Lower lobe of right lung (tissue), 2 donors: ENCODE measurements around the gene HSPH1. TPM values are rescaled to one million over a fixed set of nuclear protein-coding genes. Genes with fewer than 3 reads are reported as not detected.
A peak's percentile ranks its signal among the peaks of the same experiment; 100 is the strongest.

Experiments
- ATAC-seq, 2 donors: fragments of 200-7000 bp; cut with Tn5 transposase; one replicate each; pipeline ENCODE4 v1.9.1; 2020 to 2022; ENCODE audit warnings: mild to moderate bottlenecking in 2 of 2, moderate library complexity in 2 of 2
- DNase-seq: peaks from one replicate; pipeline ENCODE4 v3.0.0-alpha.2; 2020
- H3K27ac ChIP-seq: fragments of 200-600 bp; one replicate; pipeline ENCODE4 v1.8.0; 2022
- H3K27me3 ChIP-seq: fragments of 200-600 bp; one replicate; pipeline ENCODE4 v1.8.0; 2022; ENCODE audit warnings: low read depth
- H3K36me3 ChIP-seq: fragments of 200-600 bp; one replicate; pipeline ENCODE4 v1.8.0; 2022; ENCODE audit warnings: mild to moderate bottlenecking
- H3K4me1 ChIP-seq: fragments of 200-600 bp; one replicate; pipeline ENCODE4 v1.8.0; 2022
- H3K4me3 ChIP-seq: fragments of 200-600 bp; one replicate; pipeline ENCODE4 v1.8.0; 2022; ENCODE audit warnings: mild to moderate bottlenecking
- H3K9me3 ChIP-seq: fragments of 200-600 bp; one replicate; pipeline ENCODE4 v1.8.0; 2022
- intact Hi-C: fragments of 100-400 bp; cut with DNase I; formaldehyde crosslinking; loops from one replicate; pipeline ENCODE4 v1.11.0; 2022
- total RNA-seq: library from RNA; stranded (reverse); fragmentation: NEBNext Ultra II Directional; extraction: Animal tissue kit (Norgen Biotek cat#: 25700); gene quantifications from one replicate; pipeline ENCODE4 v1.2.1, GENCODE V29; 2021
- TF ChIP-seq, protein P1 (sequence below): fragments of 200-600 bp; IDR thresholded peaks from one replicate; pipeline ENCODE4 v1.8.0; 2022; ENCODE audit warnings: antibody characterized with exemption, mild to moderate bottlenecking
- donor health status: DM: no; HTN: yes; CAD: no; lungs with severe emphysema.

HSPH1 gene
- total RNA-seq, 1 donor from 2014 or later, result 108 TPM

DNA sequence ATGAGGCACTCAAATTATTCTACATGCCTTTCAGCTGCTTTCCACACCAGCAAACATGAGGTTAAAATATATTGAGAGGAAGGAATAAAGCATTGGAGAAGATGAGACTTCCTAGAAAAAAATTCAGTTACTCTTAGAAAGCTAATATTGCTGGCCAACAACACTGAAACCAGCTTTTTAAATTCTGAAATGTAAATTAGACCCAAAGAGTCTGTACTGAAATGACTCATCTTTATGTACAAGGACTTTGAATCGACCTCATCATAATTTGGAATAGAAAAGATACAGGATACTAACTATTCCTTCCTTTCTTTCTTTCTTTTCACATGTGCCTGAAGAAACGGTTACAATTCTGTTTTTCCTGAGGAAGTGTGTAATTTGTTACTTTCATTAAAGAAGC, 6.5 kb upstream of the HSPH1 start:
- DNase-seq, result no peak
- H3K27ac ChIP-seq, result no peak overlapping the region
- H3K4me3 ChIP-seq, result no peak overlapping the region
- no peak for ATAC-seq
- H3K9me3 ChIP-seq, result no peaks in the 10 kb centered on the region
- TF ChIP-seq, protein P1, sequence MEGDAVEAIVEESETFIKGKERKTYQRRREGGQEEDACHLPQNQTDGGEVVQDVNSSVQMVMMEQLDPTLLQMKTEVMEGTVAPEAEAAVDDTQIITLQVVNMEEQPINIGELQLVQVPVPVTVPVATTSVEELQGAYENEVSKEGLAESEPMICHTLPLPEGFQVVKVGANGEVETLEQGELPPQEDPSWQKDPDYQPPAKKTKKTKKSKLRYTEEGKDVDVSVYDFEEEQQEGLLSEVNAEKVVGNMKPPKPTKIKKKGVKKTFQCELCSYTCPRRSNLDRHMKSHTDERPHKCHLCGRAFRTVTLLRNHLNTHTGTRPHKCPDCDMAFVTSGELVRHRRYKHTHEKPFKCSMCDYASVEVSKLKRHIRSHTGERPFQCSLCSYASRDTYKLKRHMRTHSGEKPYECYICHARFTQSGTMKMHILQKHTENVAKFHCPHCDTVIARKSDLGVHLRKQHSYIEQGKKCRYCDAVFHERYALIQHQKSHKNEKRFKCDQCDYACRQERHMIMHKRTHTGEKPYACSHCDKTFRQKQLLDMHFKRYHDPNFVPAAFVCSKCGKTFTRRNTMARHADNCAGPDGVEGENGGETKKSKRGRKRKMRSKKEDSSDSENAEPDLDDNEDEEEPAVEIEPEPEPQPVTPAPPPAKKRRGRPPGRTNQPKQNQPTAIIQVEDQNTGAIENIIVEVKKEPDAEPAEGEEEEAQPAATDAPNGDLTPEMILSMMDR, result no peak
- no peaks in the 10 kb centered on the region for H3K36me3 ChIP-seq
- no peaks in the 10 kb centered on the region for H3K27me3 ChIP-seq
- no peaks in the 10 kb centered on the region for H3K4me1 ChIP-seq
- intact Hi-C loops, result no loop called here

DNA sequence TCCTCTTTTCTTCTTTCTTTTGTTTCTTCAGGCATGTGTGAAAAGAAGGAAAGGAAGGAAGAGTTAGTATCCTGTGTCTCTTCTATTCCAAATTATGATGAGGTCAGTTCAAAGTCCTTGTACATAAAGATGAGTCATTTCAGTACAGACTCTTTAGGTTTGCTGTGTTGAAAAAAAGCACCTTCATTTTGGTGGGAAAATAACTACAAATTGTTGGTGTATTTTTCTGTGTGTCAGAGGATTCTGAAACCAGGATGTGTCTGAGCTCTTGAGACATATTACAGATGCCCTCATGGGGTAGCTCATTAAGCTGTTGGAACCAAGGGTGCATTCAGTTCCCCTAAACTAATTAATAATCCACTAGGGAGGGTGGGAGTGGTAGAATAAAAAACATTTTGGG, 5.8 kb upstream of the HSPH1 start:
- peaks cover 6% of the 10 kb centered on the region for H3K4me1 ChIP-seq
- no peaks in the 10 kb centered on the region for H3K27me3 ChIP-seq
- no peaks in the 10 kb centered on the region for H3K36me3 ChIP-seq
- H3K9me3 ChIP-seq, result no peaks in the 10 kb centered on the region
- H3K27ac ChIP-seq, result no peak overlapping the region
- no peak overlapping the region for H3K4me3 ChIP-seq
- ATAC-seq (no peak), DNase-seq (no peak)
- TF ChIP-seq, protein P1, result no peak
- intact Hi-C loops, result no loop called here

DNA sequence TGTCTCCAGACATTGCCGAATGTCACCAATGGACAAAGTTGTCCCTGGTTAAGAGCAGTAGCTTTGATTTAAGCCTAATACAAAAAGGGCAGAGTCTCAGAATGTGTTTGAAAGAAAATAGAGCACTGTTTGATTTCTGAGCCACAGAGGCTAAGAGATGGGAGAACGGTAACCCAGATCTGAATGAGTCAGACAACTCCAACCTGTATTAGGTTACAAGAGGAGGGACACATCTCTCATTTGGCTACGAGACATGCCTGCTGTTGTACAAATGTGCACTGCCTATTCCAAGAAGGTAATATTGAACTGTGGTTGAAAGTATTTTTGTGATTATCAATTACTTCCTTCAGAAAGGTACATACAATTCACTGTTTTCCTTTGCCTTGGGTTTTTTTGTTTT, 4.9 kb upstream of the HSPH1 start:
- intact Hi-C loops, result no loop called here
- no peak overlapping the region for H3K27ac ChIP-seq
- ATAC-seq, result no peak

DNA sequence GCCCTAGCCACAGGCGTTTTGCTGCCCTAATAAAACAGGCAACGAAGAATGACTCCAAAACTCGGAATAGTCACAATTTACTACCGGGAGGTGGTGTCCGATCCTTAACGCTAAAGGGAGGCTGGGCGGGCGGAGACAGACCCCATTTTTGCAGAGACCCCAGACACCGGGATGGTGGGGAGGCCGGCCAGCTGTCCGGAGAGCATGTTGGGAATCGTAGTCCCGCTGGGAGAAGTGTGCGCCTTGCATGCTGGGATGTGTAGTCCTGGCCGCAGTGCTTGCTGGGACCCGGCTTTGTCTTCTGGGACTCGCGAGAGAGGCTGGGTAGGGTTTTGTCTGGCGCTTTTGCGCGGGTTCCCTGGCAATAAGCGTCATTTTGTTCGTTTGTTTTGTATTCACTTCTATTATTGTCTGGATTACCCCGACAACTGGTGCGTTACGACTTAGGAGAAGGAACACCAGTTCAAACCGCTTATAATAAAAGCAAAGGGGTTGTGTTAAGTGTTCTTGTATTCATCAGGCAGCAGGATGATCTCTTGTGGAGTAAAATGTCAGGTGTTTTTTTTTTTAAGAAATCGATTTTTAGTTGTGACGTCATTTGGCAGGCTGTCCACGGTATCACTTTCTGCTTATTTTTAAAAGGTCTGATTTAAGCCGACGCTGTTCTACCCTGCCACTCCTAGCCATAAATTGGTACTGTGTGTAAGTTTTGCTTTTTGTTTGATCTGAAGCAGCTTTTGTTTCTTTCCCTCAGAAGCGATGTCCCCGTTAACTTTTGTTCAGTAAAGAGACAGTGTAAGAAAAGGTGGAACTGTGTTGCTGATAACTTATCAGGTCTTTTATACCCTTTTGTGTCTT, 676 bp upstream of the HSPH1 start:
- TF ChIP-seq, protein P1, result no peak
- Histone ChIP-seq H3K27me3 (no peaks in the 10 kb centered on the region), H3K9me3 (no peaks in the 10 kb centered on the region), H3K27ac (peak overlapping the region; percentile 87), H3K4me1 (peaks cover 26% of the 10 kb centered on the region), H3K36me3 (peaks cover 12% of the 10 kb centered on the region), H3K4me3 (peak overlapping the region; percentile 91)
- ATAC-seq (peak; percentile 97 to 98), DNase-seq (peak; percentile 98)
- intact Hi-C loops, result no loop called here

More for the DNA sequence above, 4.9 kb upstream of the HSPH1 start:
- H3K4me3 ChIP-seq, result no peak overlapping the region
- peaks cover 6% of the 10 kb centered on the region for H3K4me1 ChIP-seq
- H3K27me3 ChIP-seq, result no peaks in the 10 kb centered on the region
- no peak for DNase-seq
- no peaks in the 10 kb centered on the region for H3K9me3 ChIP-seq
- no peaks in the 10 kb centered on the region for H3K36me3 ChIP-seq
- TF ChIP-seq, protein P1, result no peak

DNA sequence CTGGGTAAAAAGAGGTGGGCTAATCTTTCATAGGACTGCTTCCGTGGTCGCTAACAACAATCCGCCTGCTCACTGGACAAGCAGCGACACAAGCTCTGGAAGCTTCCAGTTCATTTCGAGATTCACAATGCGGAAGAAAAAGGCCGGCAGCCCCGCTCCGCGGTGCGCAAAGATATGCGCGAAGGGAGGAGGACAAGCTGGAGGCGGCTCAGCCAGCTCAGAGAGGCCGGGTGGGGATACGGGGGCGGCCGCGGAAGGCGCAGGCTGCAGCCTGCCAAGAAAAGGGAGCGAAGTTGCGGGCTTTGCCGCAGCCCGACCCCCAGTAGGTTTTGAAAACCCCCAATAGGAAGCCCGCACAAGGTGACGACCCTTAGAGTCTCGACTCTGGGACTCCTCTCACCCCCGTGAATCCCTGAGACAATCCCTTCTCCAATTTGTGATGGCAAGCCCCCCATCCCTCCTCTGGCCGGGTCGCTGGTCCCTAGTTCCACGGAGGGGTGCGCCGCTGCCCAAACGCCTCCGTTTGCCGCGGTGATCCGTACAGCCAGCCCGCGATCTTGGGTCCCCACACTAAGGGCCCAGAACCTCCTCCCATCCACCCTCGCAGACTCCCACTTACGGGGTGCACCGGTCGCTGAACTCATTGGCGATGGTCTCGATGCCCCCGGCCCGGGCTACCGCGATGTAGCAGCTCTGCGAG, 697 bp downstream of the HSPH1 start:
- Histone ChIP-seq H3K4me3 (peak overlapping the region; percentile 91), H3K4me1 (peaks cover 26% of the 10 kb centered on the region), H3K36me3 (peaks cover 26% of the 10 kb centered on the region), H3K27me3 (no peaks in the 10 kb centered on the region), H3K9me3 (no peaks in the 10 kb centered on the region), H3K27ac (peak overlapping the region; percentile 87)
- TF ChIP-seq, protein P1, result no peak
- intact Hi-C loops, result no loop called here
- ATAC-seq, result peak; percentile 56 to 62
- DNase-seq, result peak; percentile 73
